ENCODE measurements around the gene SERINC3. TPM values are rescaled to one million over a fixed set of nuclear protein-coding genes. Genes with fewer than 3 reads are reported as not detected.

Gene SERINC3
- polyA plus RNA-seq, 12 donors, result 38.1 to 61.1 (median 54.9) TPM; not detected in 1

GRCh38 chr20:44468044-44468782 is 53.7 kb downstream of the SERINC3 start:
- DNase-seq, result no peak

DNA sequence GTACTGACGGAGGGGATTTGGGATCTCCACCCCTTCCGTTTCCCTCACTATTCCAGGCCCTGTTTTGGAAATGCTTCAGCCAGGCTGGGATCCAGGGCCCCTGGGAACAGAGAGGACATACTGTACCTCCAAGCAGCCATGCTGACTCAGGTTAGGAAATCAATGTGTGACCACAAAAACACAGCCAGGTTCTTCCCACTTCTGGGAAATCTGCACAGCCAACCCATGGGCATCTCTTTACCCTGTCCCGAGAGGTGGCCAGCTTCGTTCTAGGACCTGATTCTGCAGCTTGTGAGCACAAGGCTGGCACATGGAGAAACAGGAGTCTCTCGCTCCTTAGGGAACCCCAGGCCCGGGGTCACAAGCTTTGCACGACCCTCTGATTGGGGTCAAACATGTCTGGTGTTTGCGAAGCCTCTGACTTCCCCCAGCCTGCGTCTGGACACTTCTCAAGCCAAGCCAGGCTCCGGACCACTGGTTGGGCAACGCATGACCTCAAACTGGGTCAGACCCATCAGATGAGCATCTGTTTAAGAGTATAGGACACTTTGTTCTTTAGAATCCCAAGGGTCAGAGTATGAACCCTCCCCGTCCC is 54.5 kb downstream of the SERINC3 start:
- DNase-seq, result no peak

GRCh38 chr20:44465001-44465560 is 56.8 kb downstream of the SERINC3 start:
- DNase-seq, result no peak

GRCh38 chr20:44464514-44464913 is 57.4 kb downstream of the SERINC3 start:
- no peak for DNase-seq

- no peak for DNase-seq
These were observed 58.4 kb downstream of the SERINC3 start for GRCh38 chr20:44463466-44463865.

GRCh38 chr20:44461803-44462174 is 60.1 kb downstream of the SERINC3 start:
- no peak for DNase-seq

- DNase-seq, result no peak
These were observed 60.6 kb downstream of the SERINC3 start for GRCh38 chr20:44461142-44461802.

- DNase-seq, result no peak
These were observed 61.1 kb downstream of the SERINC3 start for GRCh38 chr20:44460795-44461141.

DNA sequence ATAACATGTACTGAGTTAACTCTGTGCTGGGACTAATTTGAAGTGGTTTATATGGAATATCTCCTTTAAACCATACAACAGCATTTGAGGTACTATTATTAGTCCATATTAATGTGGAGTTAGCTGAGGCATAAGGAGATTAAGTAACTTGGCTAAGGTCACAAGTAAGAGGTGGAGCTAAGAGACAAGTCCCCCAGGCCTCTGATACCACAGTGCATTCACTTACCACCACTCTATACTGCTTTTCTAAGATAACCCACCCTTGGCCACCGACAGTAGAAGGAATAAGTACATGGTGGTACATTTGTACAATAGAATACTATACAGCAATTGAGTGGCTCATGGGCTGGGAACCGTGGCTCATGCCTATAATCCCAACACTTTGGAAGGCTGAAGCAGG is 62.6 kb downstream of the SERINC3 start:
- DNase-seq, result no peak

GRCh38 chr20:44457016-44457415 is 64.9 kb downstream of the SERINC3 start:
- no peak for DNase-seq

DNA sequence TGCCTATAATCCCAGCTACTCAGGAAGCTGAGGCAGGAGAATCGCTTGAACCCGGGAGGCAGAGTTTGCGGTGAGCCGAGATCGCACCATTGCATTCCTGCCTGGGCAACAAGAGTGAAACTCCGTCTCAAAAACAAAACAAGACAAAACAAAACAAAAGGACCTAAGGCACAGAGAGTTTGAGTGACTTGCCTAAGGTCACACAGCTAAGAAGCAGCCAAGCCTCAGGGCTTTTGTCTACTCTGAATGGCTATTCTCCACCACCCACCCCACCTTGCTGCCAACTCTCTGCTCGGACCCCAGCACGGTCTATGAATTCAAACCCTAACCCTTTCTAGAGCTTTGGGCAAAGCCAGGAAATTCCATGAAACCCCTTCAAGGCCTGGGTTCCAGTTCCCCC is 65.3 kb downstream of the SERINC3 start:
- no peak for DNase-seq

DNA sequence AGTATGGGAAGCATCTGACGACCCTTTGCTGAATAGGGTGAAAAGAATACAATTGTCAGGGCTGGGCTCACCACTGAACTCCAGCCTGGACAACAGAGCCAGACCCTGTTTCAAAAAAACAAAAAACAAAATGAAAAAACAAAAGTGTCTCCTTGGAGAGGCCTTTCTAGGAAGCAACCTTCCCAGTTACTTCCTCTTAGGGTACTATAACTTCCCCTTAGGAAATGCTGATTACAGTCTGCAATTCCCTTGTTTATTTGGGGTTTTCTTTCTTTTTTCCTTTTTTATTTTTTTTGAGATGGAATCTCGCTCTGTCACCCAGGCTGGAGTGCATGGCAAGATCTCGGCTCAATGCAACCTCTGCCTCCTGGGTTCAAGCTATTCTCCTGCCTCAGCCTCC is 66.7 kb downstream of the SERINC3 start:
- DNase-seq, result no peak

- DNase-seq, result no peak
These were observed 67.4 kb downstream of the SERINC3 start for GRCh38 chr20:44454306-44454963.

GRCh38 chr20:44450903-44451450 is 70.9 kb downstream of the SERINC3 start:
- no peak for DNase-seq

GRCh38 chr20:44450281-44450889 is 71.5 kb downstream of the SERINC3 start:
- no peak for DNase-seq

- DNase-seq, result no peak
These were observed 72.0 kb downstream of the SERINC3 start for GRCh38 chr20:44449864-44450263.

DNA sequence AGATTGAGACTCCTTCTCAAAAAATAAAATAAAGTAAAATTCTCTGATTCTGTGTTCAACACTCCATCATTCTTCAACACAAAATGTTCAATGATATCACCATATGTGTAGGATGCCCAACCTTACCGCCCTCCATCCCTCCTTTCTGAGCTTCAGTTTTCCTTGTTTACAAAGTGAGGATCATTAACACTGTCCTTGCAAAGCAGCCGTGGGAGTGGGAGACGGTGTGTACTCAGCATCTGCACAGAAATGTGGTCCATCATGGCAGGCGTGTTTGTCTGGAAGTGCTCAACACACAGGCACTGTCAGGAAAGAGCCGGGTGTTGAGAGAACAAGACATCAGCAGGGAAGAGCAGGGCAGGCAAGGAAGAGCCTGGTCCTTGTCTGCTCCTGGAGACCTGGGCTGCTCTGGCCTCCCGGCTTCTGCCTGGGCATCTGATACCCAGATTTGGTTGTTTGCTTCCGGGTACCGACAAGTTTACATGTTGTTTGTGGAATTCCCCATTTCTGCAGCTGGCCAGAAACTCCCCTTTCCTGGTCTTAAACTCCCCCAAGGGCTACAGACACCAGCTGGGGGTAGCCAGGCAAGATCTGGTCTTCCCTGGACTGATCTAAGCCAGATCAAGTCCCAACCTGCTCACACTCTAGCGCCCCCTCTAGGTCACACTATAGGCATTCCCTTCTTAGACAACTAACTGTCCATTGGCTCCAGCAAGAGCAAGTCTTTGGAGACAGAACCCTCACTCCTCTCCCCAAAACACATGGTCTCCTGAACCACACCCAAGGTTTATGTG is 72.9 kb downstream of the SERINC3 start:
- DNase-seq, result no peak

GRCh38 chr20:44447827-44448419 is 73.9 kb downstream of the SERINC3 start:
- DNase-seq, result no peak

All from muscle of arm (tissue), 12 donors.